Endometrial microvascular endothelial cells (primary cell): ENCODE results near the gene SMYD2. TPM values are rescaled to one million over a fixed set of nuclear protein-coding genes. Genes with fewer than 3 reads are reported as not detected.

Experiments used
- in situ Hi-C: cut with HindIII; loops from 2 replicates; pipeline ENCODE4 v1.10.0; 2017; ENCODE audit warnings: low sequenced_read_pairs, low pct_unique_long_range_greater_than_20kb; ENCODE audit errors: inconsistent ontology term
- total RNA-seq: library from RNA; depleted of rRNA; stranded (reverse); fragments of >200 nt; gene quantifications from one replicate; pipeline ENCODE4 v1.2.3, GENCODE V29; 2015; ENCODE audit errors: inconsistent ontology term

Gene SMYD2
- total RNA-seq, 1 donor from 2014 or later: 33.3 TPM

DNA sequence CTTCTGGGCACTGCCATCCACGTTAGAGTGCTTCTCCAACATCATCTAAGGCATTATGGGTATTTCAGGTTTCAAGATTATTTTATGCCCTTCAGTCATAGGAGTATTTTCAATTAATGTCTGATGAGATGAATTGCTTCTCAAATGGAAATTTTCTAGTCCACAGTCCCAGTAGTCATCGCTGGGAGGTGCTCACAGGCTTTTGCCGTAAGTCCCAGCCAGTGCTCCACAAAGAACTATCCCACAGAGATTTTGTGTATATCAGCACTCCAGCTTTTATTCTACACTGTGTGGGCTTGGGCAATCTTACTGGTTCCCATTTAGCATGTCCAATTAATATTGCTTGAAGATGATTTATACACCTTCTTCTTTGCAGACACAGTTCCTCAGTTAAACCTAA, 61.0 kb downstream of the SMYD2 start:
- in situ Hi-C loops: loop anchor here (25.0 kb wide), 1 partner anchor 245 kb away; no protein-coding TSS in a partner anchor

DNA sequence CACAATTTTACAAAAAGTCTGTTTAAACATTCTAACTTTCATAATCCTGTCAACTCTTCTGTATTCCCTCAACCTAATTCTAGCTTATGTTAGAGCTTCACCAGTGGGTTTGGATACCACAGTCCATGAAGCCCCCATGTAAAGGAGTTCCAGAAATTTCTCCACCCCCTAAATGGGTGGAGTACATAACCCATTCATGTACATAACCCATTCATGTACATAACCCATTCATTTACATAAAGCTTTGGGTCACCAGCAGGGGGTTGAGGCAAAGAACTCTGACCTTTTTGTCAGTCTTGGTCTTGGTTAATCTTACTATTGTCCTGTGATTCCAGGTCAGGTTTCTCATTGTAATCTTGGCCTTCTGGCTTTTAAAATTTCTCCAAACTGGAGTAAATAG, 61.6 kb downstream of the SMYD2 start:
- in situ Hi-C loops: loop anchor here (25.0 kb wide), 1 partner anchor 245 kb away; no protein-coding TSS in a partner anchor

DNA sequence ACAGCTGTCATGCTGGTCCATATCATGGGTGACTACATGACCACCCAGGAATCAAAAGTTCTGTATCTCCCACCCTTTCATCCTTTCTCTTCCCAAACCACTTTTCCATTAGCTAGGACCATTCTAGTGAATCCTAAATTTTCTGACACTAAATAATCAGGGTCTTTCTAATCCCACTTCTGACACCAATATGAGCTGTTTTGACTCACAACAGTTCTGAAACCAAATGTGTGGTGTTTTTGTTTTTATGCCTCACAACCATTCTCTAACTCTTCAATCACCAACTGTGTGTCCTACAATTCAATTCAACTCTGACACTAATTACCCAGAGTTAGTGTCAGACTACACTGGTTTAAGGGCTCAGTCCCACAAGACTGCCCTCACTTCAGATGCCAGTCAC, 63.9 kb downstream of the SMYD2 start:
- in situ Hi-C loops: loop anchor here (25.0 kb wide), 1 partner anchor 242 kb away; no protein-coding TSS in a partner anchor

DNA sequence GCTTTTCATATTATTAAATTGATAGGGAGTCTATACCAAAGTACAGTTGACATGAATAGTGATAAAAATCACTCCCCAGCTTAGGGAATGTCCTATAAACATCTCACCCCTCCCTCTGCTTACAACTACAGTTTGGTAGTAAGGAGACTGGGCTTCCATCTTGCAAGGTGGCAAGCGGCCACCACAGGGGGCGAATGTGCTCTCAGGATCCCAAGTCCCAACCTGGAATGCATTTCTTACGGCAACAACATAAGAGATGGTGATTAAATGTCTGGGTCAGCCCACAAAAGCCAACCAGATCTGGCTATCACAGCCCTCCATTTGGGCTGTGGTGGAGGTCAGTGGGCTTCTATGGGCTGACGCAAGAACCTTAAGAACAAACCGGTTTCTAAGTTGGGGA, 68.0 kb downstream of the SMYD2 start:
- in situ Hi-C loops: loop anchor here (25.0 kb wide), 1 partner anchor 238 kb away; no protein-coding TSS in a partner anchor

DNA sequence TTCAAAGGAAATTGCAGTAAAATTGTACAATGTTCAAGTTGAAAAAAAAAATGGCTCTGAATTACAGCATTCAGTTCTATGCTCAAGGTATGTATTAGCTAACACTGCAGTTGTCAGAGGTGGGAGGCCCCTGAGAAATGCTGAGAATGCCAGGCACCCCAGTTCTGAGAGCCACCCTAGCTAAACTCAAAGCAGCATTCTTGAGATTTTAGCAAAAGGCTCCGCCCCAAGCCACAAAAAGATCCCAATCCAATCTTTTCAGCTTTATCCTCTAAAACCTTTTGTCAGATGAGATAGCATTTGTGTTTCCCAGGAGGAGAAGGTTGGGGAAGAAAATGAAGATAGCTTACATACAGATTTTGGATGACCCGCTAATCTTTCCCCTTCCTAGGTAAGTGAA, 68.8 kb downstream of the SMYD2 start:
- in situ Hi-C loops: loop anchor here (25.0 kb wide), 1 partner anchor 238 kb away; no protein-coding TSS in a partner anchor

- in situ Hi-C loops: no loop called here
Observed at GRCh38 chr1:214351551-214352277, 70.8 kb downstream of the SMYD2 start.

DNA sequence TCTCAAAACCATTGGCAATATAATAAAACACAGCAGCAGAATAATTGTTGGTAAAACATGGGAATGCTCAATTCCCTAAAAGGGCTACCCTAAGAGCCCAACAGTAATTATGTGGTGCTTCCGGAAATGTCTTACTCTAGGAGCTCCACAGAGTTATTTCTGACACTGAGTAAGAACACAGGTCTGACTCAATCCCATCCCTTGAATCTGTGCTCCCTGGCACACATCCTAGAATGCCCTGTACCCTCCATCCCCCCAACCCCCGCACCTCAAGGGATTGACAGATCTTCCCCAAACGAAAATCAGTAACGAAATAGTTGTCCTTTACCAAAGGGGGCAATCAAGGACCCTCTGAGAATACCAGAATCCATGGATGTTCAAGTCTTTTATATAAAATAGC, 71.9 kb downstream of the SMYD2 start:
- in situ Hi-C loops: no loop called here

DNA sequence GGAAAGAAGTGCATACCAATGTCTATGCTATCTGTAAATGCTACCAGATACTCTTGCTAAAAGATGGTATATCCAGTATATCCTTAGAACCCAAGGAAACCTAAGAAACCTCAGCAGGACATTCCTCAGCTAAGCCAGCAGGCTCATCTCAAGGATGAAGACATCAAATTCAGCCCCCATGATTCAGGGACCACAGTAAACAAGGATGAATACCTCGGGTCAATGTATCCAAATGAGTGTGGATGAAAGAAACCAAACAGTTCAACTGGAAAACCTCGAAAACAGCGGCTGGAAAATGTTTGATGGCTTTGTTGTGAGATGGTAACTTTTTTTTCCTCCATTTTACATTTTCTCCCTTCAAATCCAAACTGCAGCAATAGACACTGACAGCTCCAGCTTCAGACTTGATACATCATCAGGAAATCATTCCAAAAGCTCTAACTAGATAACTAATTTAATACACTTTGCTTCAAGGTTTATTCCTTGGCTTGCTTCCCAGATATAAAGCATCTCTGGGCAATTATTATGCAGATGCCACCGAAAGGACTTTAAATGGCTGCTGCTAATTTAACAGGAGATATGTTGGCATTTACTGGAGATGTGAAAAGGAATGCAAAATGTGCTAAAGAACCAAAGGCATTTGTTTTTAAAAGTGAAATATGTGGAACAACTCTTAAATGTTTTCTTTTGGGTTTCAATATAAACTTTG, 73.6 kb downstream of the SMYD2 start:
- in situ Hi-C loops: no loop called here

- in situ Hi-C loops: no loop called here
Observed at GRCh38 chr1:214360116-214360515, 79.2 kb downstream of the SMYD2 start.

GRCh38 chr1:214360525-214361164, 79.7 kb downstream of the SMYD2 start:
- in situ Hi-C loops: no loop called here

DNA sequence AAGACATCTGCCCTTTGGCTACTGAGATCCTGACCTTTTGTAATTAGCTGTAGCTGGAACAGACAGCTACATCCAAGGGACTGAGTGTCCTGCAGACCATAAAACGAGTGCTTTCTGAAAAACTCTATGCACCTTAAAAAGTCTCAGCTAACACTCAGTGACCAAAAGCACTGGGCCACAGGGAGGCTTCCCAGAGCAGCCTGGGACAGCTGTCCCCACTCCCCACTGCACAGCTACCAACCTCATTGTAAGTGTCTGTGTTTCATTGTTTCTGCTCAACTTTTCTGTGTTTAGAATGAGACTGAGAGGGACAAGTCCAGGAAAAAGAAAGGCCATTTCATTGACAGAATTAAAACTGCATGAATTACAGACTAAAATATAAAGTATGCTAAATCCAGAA, 80.7 kb downstream of the SMYD2 start:
- in situ Hi-C loops: no loop called here

GRCh38 chr1:214362188-214362882, 81.4 kb downstream of the SMYD2 start:
- in situ Hi-C loops: no loop called here

DNA sequence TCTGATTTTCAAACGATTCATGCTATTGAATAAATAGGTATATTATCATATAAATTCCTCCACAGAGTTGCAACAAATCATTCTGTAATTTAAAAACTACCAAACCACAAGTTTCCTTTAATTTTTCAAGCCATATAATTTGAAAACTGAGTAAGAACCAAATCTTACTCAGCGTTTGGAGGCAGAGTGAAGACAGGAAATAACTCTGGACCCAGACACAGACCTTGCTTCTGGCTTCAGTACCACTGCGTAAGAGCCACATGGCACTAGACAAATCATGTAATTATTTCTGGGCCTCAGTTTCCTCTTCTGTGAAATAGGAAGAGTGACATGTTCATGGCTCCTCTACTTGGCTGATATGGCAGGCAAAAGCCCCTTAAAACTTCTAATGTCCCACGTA, 82.4 kb downstream of the SMYD2 start:
- in situ Hi-C loops: no loop called here

DNA sequence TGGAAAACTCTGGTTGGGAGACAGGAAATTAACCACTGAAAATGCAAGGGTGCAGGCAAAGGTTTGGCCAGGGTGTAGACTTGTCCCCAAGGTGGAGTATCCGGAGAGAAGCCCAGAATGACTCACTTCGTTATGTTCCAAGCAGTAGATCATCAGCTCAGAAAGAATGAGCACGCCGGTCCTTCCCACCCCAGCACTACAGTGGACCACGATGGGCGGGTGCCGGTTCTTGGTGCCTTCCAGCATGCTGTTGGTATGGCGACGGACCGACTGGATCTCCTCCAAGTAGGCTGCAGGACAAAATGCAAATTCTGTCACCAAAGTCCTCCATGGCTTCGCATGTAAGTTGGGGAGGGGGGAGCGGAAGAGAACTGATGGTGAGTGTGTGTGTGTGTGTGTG, 83.4 kb downstream of the SMYD2 start:
- in situ Hi-C loops: no loop called here

DNA sequence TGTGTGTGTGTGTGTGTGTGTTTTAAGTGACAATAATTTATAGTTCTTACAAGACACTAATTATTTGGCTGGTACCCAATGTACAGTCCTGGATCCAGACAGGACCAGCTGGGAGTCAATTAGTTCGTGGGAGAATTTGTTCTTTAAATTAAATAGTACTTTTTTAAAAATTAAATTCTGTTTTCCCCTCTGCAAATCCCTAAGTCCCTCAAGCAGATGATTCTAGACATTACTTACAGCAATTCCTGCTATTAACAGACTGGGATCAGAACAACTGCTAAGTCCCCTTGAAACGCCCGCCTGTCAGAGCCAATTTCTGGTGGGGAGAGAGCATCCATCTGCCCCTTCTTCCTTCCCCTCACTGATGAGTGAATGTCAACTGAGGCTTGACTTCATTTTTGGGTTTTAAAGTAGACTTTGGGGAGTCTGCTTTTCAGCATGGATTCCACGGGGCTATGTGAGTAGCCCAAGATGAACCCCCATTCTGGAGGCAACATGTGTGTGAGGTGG, 83.9 kb downstream of the SMYD2 start:
- in situ Hi-C loops: no loop called here

DNA sequence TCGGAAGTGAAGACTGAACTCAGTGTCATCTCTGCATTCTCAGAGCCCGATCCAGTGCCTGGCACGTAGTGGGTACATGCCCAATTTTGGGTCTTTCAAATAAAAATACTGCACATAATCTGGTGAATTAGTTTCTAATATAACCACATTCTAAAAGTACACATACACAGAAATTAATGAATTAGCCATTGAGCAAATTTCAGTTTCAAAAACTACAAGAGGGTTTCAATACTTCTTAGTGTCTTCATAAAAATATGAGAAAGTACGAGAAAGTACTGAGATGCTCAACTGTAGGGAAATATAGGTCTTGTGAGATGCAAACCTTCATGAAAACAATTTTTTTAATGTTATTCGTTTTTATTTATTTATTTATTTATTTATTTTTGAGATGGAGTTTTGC, 86.9 kb downstream of the SMYD2 start:
- in situ Hi-C loops: no loop called here

DNA sequence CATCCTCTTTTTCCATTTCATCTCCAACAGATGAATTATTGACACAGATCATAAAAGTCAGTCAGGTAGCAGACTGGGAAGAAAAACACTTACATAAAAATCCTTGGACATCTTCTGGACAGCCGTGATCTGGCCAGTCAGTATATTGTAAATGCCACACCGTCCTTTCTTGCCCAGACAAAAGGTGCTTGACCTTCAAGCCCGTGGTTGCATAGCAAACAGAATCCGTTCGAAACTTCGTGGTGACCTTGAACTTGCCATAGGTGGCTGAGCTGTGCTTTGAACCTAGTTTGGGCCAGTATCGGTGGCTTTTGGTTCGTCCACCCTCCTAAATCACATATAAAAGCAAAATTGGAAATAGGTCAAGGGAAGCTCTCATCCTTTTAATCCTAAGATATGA, 88.4 kb downstream of the SMYD2 start:
- in situ Hi-C loops: no loop called here

DNA sequence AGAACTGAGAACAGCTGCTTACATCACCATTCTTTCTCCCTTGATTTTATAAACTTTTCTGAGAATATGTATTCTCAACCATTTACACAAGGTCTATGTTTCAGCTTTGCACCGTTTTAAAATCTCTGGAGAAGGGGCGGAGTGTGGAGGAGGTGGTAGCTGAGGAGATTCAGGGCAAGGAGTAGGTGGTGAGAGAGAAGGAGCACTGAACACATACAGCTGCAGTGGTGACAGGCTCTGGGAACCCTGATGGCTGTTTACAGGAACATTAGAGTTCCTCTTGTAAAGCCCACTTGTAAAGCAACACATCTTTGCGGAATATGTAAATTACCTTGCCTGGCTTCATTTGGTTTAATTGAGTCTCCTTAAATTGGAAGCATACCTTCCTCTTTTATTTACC, 89.7 kb downstream of the SMYD2 start:
- in situ Hi-C loops: no loop called here

DNA sequence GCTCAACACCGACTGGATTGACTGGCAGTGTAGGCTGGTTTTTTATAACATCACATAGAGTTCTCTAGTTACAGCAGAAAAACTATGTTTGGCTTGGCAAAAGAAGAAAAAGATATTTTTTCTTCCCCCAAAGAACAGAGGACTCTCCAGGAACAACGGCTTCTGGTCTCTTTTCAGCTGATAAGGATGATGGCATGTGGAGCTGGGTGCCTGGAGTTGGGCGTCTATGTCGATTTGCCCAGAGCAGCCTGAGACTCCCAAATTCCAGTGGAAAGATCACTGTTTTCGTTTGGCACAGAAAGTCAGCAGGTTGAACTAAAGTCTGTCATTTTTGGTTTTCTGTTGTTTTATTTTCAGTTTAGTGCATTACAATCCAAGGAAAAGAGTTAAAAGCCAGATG, 91.1 kb downstream of the SMYD2 start:
- in situ Hi-C loops: no loop called here
